ENCODE results near the gene DNAJC11. TPM values are rescaled to one million over a fixed set of nuclear protein-coding genes. Genes with fewer than 3 reads are reported as not detected.

Gene DNAJC11
- total and polyA plus RNA-seq, 4 experiments from 2014 or later, result 10.5 to 41.6 (median 31.7) TPM

DNA sequence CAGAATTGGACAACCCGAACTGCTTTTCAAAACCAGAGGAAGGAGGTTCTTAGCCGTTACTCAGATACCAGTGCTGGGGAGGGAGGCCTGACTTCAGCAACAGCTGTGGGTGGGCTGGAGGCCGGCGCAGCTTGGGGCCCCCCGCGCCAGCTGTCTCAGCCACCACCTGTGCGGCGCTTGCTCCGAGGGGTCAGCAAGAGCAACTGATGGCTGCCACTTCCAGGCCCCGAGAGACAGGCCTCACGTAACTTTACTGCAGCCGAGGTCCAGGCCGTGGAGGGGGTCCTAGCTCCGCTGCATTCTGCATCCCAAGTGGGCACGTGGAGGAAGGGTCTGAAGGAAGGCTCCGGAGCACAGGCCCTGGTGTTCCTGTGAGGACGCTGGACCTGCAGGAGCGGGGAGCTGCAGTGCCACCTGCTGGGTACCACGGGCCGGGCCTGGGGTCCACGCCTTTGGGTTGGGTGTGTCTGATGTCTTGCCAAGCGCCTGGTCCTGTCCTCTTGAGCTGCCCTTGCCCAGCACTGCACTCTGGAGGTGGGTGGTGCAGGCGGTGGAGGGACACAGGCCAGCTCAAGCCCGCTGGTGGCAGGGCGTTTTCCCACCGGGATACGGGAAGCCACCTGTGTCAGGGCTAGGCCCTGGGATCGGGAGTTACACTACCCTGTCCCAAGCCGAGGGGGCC is 67.1 kb downstream of the DNAJC11 start:
- no peaks in the 10 kb centered on the region for H3K4me1 ChIP-seq (ENCODE audit: insufficient read depth, low read length)
- peaks cover 15 to 52% of the 10 kb centered on the region in 2 donors for H3K36me3 Mint-ChIP-seq
- no peak overlapping the region for H3K4me3 ChIP-seq (ENCODE audit: low read length in 2 of 2)
- peak overlapping the region in 2 of 7 donors; percentile 22 to 24 for H3K27ac Mint-ChIP-seq
- ChIA-PET POLR2A (ENCODE audit: partially characterized antibody) (interaction anchor here (1.1 to 1.4 kb wide), 4 partner anchors 33 to 80 kb away, joined by 3 to 6 read pairs (median 4); partner anchors contain the start of genes NOL9 and ZBTB48), CTCF (ENCODE audit: partially characterized antibody) (interaction anchor here (0.9 to 1.5 kb wide), 2 partner anchors 11 to 12 kb away, joined by 3 to 7 read pairs; no protein-coding TSS in a partner anchor)
- no peaks in the 10 kb centered on the region for H3K9me3 ChIP-seq (ENCODE audit: control insufficient read depth in 1 of 2, low read length in 2 of 2)
- peak in 2 of 5 donors; percentile 25 to 28 for DNase-seq
- no peaks in the 10 kb centered on the region for H3K27me3 ChIP-seq (ENCODE audit: insufficient read depth, low read length)
- H3K27me3 Mint-ChIP-seq, result no peaks in the 10 kb centered on the region
- peaks cover 46% of the 10 kb centered on the region for H3K36me3 ChIP-seq (ENCODE audit: insufficient read depth, low read length)
- H3K9me3 Mint-ChIP-seq, result no peaks in the 10 kb centered on the region
- intact Hi-C loops (cut with micrococcal nuclease), result no loop called here
- H3K27ac ChIP-seq (ENCODE audit: low read depth, low read length), result no peak overlapping the region
- peaks cover 0 to 4% (median under 1%) of the 10 kb centered on the region in 4 donors for H3K4me1 Mint-ChIP-seq
- H3K4me3 Mint-ChIP-seq, result no peak overlapping the region

DNA sequence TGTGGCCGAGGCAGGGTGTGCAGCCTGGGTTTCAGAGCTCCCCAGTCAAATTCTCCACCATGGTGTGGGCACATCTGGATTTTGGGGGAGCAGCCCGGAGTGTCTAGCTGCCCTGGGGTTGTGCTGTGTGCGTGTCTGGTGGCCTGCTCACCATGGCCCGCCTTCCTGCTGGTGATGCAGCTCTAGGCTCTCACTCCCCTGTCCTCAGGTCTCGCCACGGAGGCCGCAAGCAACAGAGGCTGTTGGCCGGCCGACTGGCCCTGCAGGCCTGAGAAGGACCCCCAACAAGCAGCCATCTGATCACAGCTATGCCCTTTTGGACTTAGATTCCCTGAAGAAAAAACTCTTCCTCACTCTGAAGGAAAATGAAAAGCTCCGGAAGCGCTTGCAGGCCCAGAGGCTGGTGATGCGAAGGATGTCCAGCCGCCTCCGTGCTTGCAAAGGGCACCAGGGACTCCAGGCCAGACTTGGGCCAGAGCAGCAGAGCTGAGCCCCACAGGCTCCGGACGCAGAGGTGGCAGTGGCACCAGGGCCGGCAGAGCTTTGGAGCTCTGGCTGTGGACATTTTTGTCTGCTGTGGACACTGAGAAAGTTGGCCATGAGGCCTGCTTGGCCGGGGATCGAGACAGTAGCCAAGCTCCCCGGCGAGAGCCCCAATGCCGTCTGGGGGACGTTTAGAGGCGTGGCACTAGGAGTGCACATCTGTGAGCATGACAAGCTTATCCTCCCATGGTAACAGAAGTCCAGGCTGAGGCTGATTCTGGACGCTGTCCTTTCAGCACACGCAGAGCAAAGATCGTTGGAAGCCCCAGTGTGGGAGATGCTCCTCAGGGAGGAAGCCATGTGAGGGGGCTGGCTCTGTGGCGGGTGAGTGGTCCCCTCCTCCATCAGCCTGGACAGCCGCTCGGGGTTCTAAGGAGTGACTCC is 68.8 kb downstream of the DNAJC11 start:
- Histone ChIP-seq H3K36me3 (ENCODE audit: insufficient read depth, low read length) (peaks cover 50% of the 10 kb centered on the region), H3K9me3 (ENCODE audit: control insufficient read depth in 1 of 2, low read length in 2 of 2) (no peaks in the 10 kb centered on the region), H3K27ac (ENCODE audit: low read depth, low read length) (no peak overlapping the region), H3K27me3 (ENCODE audit: insufficient read depth, low read length) (no peaks in the 10 kb centered on the region), H3K4me3 (ENCODE audit: low read length in 2 of 2) (no peak overlapping the region), H3K4me1 (ENCODE audit: insufficient read depth, low read length) (peaks cover 3% of the 10 kb centered on the region)
- Mint-ChIP-seq H3K4me3 (no peak overlapping the region), H3K27ac (peak overlapping the region in 1 of 7 donors; percentile 48), H3K9me3 (no peaks in the 10 kb centered on the region), H3K27me3 (no peaks in the 10 kb centered on the region), H3K36me3 (peaks cover 13 to 48% of the 10 kb centered on the region in 2 donors), H3K4me1 (peaks cover 2 to 7% (median 4%) of the 10 kb centered on the region in 4 donors)
- intact Hi-C loops (cut with micrococcal nuclease), result no loop called here
- CTCF ChIA-PET (ENCODE audit: partially characterized antibody), result interaction anchor here (0.7 to 1.5 kb wide), 3 partner anchors 14 to 238 kb away, joined by 3 to 7 read pairs (median 3); no protein-coding TSS in a partner anchor
- DNase-seq, result no peak
- POLR2A ChIA-PET (ENCODE audit: partially characterized antibody), result interaction anchor here (0.8 to 1.2 kb wide), 2 partner anchors 29 to 53 kb away, joined by 3 to 8 read pairs; partner anchors contain the start of gene ZBTB48

DNA sequence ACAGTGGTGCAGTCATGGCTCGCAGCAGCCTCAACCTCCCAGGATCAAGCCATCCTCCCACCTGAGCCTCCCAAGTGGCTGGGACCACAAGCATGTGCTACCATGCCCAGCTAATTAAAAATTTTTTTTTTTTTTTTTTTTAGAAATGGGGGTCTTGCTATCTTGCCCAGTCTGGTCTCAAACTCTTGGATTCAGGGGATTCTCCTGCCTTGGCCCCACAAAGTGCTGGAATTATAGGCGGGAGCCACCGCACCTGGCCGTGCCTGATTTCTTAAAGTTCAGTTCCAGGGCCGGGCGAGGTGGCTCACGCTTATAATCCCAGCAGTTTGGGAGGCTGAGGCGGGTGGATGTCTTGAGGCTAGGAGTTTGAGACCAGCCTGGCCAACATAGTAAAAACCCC is 70.6 kb downstream of the DNAJC11 start:
- H3K9me3 ChIP-seq (ENCODE audit: control insufficient read depth in 1 of 2, low read length in 2 of 2), result no peaks in the 10 kb centered on the region
- Mint-ChIP-seq H3K27me3 (no peaks in the 10 kb centered on the region), H3K9me3 (no peaks in the 10 kb centered on the region), H3K36me3 (peaks cover 18 to 46% of the 10 kb centered on the region in 2 donors), H3K4me1 (peaks cover 10 to 22% (median 20%) of the 10 kb centered on the region in 4 donors), H3K4me3 (no peak overlapping the region), H3K27ac (no peak overlapping the region)
- DNase-seq, result no peak
- peaks cover 39% of the 10 kb centered on the region for H3K36me3 ChIP-seq (ENCODE audit: insufficient read depth, low read length)
- H3K4me3 ChIP-seq (ENCODE audit: low read length in 2 of 2), result no peak overlapping the region
- ChIA-PET POLR2A (ENCODE audit: partially characterized antibody) (interaction anchor here (0.7 kb wide), 1 partner anchor 45 kb away, joined by 4 read pairs; no protein-coding TSS in a partner anchor), CTCF (ENCODE audit: partially characterized antibody) (interaction anchor here (2.2 kb wide), 1 partner anchor 15 kb away, joined by 10 read pairs; no protein-coding TSS in a partner anchor)
- no peak overlapping the region for H3K27ac ChIP-seq (ENCODE audit: low read depth, low read length)
- H3K4me1 ChIP-seq (ENCODE audit: insufficient read depth, low read length), result peaks cover 18% of the 10 kb centered on the region
- no peaks in the 10 kb centered on the region for H3K27me3 ChIP-seq (ENCODE audit: insufficient read depth, low read length)
- intact Hi-C loops (cut with micrococcal nuclease), result no loop called here

DNA sequence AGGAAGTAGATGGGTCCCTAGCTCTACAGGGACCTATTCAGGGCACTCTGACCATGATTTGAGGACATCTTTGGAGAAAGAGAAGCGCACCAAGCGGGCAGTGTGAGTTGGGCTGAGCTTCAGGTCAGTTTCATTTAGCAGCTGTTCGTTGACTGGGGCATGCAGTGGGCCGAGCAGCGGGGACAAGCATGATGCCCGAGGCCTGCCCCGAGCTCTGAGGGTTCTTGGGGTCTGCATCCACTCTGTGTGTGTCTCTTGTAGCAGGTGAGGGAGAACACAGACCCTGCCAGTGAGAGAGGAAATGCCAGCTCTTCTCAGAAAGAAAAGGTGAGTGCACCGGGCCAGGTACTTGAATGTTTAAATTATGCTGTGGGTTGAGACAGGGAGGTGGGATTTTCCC is 71.6 kb downstream of the DNAJC11 start:
- POLR2A ChIA-PET (ENCODE audit: partially characterized antibody), result interaction anchor here (1.1 to 10.0 kb wide), 2 partner anchors 14 to 28 kb away, joined by 3 to 117 read pairs; partner anchors contain the start of gene KLHL21
- Mint-ChIP-seq H3K4me1 (peaks cover 11 to 27% (median 24%) of the 10 kb centered on the region in 4 donors), H3K27ac (peak overlapping the region in 6 of 7 donors; percentile 12 to 76 (median 55)), H3K9me3 (no peaks in the 10 kb centered on the region), H3K27me3 (no peaks in the 10 kb centered on the region), H3K36me3 (peaks cover 18 to 45% of the 10 kb centered on the region in 2 donors), H3K4me3 (peak overlapping the region in 1 of 8 donors; percentile 17)
- Histone ChIP-seq H3K27me3 (ENCODE audit: insufficient read depth, low read length) (no peaks in the 10 kb centered on the region), H3K27ac (ENCODE audit: low read depth, low read length) (no peak overlapping the region), H3K4me3 (ENCODE audit: low read length in 2 of 2) (no peak overlapping the region), H3K9me3 (ENCODE audit: control insufficient read depth in 1 of 2, low read length in 2 of 2) (no peaks in the 10 kb centered on the region), H3K4me1 (ENCODE audit: insufficient read depth, low read length) (peaks cover 23% of the 10 kb centered on the region), H3K36me3 (ENCODE audit: insufficient read depth, low read length) (peaks cover 37% of the 10 kb centered on the region)
- CTCF ChIA-PET (ENCODE audit: partially characterized antibody), result interaction anchor here (2.2 kb wide), 1 partner anchor 17 kb away, joined by 10 read pairs; no protein-coding TSS in a partner anchor
- no peak for DNase-seq
- intact Hi-C loops (cut with micrococcal nuclease), result no loop called here

DNA sequence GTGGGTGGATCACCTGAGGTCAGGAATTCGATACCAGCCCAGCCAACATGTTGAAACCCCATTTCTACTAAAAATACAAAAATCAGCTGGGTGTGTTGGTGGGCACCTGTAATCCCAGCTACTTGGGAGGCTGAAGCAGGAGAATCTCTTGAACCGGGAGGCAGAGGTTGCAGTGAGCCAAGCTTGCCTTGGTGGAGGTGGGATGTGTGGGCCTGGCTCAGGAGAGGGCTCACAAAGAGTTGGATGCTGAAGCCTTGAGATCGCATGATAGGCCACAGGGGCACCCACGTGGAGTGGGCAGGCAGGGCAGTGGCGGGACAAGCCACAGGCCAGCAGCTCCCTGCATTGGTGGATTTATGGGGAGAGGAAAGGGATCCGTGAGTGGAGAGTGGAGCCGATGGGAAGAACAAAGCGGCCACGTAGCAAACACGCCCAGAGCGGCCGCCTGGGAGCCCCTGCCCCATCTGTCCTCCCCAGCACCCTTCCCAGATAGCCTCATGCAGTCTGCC is 72.6 kb downstream of the DNAJC11 start:
- POLR2A ChIA-PET (ENCODE audit: partially characterized antibody), result interaction anchor here (1.1 to 10.0 kb wide), 3 partner anchors 13 to 27 kb away, joined by 3 to 117 read pairs (median 4); partner anchors contain the start of genes KLHL21 and PHF13

DNA sequence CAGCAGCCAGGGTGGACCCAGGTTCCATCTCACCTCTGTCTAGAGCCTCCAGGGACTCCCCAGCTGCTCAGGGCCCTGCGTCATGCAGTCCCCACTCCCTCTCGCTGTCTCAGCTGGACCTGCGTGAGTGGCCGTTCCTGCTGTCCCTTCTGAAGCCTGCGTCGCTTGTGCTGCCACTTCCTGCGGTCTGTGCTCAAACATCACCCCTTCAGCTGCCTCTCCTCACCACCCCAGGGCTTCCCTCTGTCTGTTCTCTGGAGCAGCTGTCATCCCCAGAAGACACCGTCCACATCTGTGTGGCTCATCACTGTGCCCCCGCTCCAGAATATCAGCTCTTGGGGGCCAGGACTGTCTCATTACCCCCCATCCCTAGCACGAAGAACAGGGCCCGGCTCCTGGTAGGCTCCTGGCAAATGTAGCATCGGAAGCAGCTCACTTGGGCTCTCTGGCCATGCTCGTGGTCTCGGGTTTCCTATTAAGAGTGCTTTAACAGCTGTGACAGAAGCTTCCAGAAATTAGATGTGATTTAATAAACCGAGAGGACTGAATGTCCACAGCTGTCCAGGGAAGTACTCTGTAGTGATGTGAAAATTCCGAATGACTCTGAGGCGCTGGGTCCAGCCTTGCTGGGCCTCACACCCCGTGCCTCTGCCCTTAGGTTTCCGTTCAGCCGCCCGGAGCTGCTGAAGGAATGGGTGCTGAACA is 73.6 kb downstream of the DNAJC11 start:
- peaks cover 28% of the 10 kb centered on the region for H3K36me3 ChIP-seq (ENCODE audit: insufficient read depth, low read length)
- H3K4me3 ChIP-seq (ENCODE audit: low read length in 2 of 2), result no peak overlapping the region
- Mint-ChIP-seq H3K9me3 (no peaks in the 10 kb centered on the region), H3K27me3 (no peaks in the 10 kb centered on the region), H3K27ac (peak overlapping the region in 4 of 7 donors; percentile 29 to 88 (median 64)), H3K4me3 (peak overlapping the region; percentile 32 to 95 (median 42)), H3K36me3 (peaks cover 10 to 34% of the 10 kb centered on the region in 2 donors), H3K4me1 (peaks cover 15 to 35% (median 28%) of the 10 kb centered on the region in 4 donors)
- no peak for DNase-seq
- ChIA-PET POLR2A (ENCODE audit: partially characterized antibody) (interaction anchor here (1.2 to 10.0 kb wide), 2 partner anchors 14 to 26 kb away, joined by 4 to 117 read pairs; partner anchors contain the start of genes KLHL21 and PHF13), CTCF (ENCODE audit: partially characterized antibody) (no interaction called here)
- no peak overlapping the region for H3K27ac ChIP-seq (ENCODE audit: low read depth, low read length)
- H3K4me1 ChIP-seq (ENCODE audit: insufficient read depth, low read length), result peaks cover 23% of the 10 kb centered on the region
- intact Hi-C loops (cut with micrococcal nuclease), result no loop called here
- H3K27me3 ChIP-seq (ENCODE audit: insufficient read depth, low read length), result no peaks in the 10 kb centered on the region
- H3K9me3 ChIP-seq (ENCODE audit: control insufficient read depth in 1 of 2, low read length in 2 of 2), result no peaks in the 10 kb centered on the region

More for the DNA sequence above, 72.6 kb downstream of the DNAJC11 start:
- Histone ChIP-seq H3K9me3 (ENCODE audit: control insufficient read depth in 1 of 2, low read length in 2 of 2) (no peaks in the 10 kb centered on the region), H3K27ac (ENCODE audit: low read depth, low read length) (no peak overlapping the region), H3K4me3 (ENCODE audit: low read length in 2 of 2) (no peak overlapping the region), H3K4me1 (ENCODE audit: insufficient read depth, low read length) (peaks cover 23% of the 10 kb centered on the region), H3K36me3 (ENCODE audit: insufficient read depth, low read length) (peaks cover 36% of the 10 kb centered on the region), H3K27me3 (ENCODE audit: insufficient read depth, low read length) (no peaks in the 10 kb centered on the region)
- no peak overlapping the region for H3K27ac Mint-ChIP-seq
- H3K9me3 Mint-ChIP-seq, result no peaks in the 10 kb centered on the region
- H3K27me3 Mint-ChIP-seq, result no peaks in the 10 kb centered on the region
- peaks cover 14 to 32% (median 28%) of the 10 kb centered on the region in 4 donors for H3K4me1 Mint-ChIP-seq
- peaks cover 18 to 38% of the 10 kb centered on the region in 2 donors for H3K36me3 Mint-ChIP-seq
- no peak overlapping the region for H3K4me3 Mint-ChIP-seq
- CTCF ChIA-PET (ENCODE audit: partially characterized antibody), result interaction anchor here (2.2 kb wide), 1 partner anchor 18 kb away, joined by 10 read pairs; no protein-coding TSS in a partner anchor
- DNase-seq, result no peak
- intact Hi-C loops (cut with micrococcal nuclease), result no loop called here

All from CD4-positive, alpha-beta memory T cell (primary cell).